ENCODE data around the gene DAAM1.

DNA sequence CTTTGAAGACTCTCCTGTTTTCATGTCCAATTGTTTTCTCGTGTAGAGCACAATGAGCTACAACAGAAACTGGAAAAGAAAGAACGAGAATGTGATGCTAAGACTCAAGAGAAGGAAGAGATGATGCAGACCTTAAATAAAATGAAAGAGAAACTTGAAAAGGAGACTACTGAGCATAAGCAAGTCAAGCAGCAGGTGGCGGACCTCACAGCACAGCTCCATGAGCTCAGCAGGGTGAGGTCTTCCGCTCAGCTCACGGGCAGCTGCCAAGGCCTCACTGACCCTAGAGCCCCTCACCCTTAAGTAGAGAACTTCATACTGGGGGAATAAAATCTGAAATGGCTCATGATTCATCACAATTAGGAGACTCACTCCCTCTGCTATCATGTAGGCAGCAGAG is 142.0 kb downstream of the DAAM1 start:
- TF ChIP-seq, protein P1, sequence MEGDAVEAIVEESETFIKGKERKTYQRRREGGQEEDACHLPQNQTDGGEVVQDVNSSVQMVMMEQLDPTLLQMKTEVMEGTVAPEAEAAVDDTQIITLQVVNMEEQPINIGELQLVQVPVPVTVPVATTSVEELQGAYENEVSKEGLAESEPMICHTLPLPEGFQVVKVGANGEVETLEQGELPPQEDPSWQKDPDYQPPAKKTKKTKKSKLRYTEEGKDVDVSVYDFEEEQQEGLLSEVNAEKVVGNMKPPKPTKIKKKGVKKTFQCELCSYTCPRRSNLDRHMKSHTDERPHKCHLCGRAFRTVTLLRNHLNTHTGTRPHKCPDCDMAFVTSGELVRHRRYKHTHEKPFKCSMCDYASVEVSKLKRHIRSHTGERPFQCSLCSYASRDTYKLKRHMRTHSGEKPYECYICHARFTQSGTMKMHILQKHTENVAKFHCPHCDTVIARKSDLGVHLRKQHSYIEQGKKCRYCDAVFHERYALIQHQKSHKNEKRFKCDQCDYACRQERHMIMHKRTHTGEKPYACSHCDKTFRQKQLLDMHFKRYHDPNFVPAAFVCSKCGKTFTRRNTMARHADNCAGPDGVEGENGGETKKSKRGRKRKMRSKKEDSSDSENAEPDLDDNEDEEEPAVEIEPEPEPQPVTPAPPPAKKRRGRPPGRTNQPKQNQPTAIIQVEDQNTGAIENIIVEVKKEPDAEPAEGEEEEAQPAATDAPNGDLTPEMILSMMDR (IDR thresholded peaks at IDR 0.05) = no peak
- TF ChIP-seq POLR2AphosphoS5 (IDR thresholded peaks at IDR 0.05) = no peak
- no peak for TF ChIP-seq POLR2A (IDR thresholded peaks at IDR 0.05)

Data from breast epithelium (tissue), 3 donors.